Measurements from ENCODE around the gene MAML1.

The MAML1 gene

GRCh38 chr5:179806250-179807048 is 73.8 kb downstream of the MAML1 start, which contains the start of gene MGAT4B:
MGAT4B (minus strand) TSS chr5:179806866; CDS start chr5:179806583, 283 bp downstream.
- peak in 1 of 2 donors; percentile 51 for DNase-seq

GRCh38 chr5:179812135-179812825 is 79.7 kb downstream of the MAML1 start:
- DNase-seq, result no peak

- no peak for DNase-seq
These were observed 80.5 kb downstream of the MAML1 start for GRCh38 chr5:179812997-179813607.

DNA sequence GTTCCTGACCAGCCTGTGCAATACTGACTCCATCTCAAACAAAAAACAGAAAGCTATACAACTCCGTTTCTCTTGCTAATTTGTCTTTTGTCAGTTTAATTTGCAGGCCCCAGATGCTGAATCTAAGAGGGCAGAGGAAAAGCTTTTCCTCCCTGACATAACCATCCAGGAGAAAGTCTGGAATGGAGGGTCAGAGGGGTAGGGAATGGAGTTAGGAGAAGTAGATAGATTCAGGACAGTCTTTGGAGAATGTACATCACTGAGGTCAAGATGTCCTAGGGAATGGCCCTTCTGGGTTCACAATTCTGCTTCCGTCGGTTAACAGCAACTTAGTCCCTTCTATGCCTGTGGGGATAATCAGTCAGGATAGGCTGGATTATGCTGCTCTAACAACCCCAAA is 81.5 kb downstream of the MAML1 start:
- DNase-seq, result no peak

DNA sequence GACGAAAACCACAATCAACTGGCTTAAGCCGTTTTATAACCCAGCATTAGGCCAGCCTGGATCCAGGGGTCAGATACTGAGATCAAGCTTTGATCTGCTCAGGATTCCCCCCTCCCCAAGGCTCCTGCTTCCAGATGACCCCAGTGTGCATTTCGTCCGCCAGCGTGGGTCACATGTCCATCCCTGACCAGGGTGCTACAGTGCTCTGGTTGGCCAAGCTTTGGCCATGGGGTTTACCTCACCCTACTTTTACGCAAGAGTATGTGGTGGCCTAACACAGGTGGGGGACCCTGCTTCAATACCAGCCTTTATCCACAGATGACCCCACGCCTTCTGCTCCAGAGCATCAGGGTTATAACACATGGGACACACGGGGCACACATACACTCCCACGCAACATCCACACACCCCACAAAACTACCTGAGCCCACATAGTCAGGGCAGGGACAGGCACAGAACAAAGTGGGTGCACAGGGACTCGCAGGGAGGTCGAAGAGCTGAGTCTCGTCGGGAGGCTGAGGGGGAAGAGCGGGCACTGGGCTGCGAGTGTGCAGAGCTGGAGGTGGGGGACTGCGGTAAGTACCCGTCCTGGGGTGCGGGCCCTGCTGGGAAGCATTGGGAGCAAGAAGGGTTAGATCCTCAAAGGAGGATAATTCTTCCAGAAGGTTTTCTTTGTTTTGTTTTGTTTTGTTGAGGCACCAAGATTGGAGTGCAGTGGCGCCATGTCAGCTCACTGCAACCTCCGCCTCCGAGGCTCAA is 83.0 kb downstream of the MAML1 start:
- DNase-seq, result no peak

- no peak for DNase-seq
These were observed 83.8 kb downstream of the MAML1 start for GRCh38 chr5:179816401-179816795.

DNA sequence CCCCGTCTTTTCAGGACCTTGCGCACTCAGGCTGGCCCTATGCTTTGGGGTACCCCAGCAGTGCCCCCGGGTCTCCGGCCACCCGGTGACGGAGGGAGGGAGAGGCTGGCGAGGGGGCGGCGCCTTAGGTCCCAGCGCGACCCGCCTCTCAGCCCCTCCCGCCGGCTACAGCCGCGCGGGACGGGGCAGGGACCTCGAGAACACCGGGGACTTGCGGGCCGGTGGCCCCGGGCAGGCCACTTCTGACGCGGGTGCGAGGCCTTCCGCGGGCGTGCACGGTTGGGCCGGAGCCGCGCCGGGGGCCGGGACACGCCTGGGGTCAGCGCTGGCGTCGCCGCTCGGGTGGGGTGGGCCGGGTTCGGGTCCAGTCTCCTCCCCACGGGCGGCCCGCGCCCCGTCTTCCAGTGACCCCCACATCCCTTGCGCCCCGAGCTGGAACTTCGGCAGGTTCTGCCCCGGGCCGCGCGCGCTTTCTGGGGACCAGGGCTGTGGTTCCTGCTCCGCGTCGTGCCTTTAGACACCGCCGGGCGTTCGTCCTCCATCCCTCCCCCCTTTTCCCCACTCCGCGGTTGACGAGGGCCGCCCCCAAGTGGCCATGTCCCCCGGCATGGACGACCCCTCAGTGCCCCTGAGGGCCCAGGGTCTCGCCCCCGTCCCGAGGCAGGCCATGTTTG is 84.3 kb downstream of the MAML1 start:
- DNase-seq, result no peak

- no peak for DNase-seq
These were observed 84.8 kb downstream of the MAML1 start for GRCh38 chr5:179817470-179817840.

- DNase-seq, result no peak
These were observed 85.5 kb downstream of the MAML1 start for GRCh38 chr5:179817890-179818745.

DNA sequence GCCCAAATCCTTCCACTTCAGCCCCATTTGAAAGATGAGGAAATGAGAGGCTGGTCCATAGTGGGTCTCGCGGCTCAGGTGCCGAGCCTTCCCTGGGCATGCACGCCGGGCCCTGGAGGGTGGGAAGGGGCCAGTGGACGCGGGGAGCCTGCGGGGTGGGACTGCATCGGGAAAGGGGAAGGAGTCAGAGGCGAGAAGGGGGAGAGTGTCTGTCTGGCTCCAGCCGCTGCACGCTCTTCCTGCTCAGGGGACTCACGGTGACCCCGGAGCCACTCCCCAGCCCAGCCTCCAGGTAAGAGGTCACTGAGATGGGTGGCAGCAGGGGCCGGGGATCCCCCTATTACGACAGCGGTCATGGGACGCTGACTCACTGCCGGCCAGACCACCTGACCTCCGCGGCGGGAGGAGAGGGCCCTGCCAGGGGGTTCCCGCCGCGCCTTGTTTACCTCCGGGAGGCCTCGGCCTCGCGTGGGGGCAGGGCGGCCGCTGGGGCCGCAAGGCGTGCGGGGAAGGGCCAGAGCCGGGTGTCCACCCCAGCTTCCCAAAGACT is 86.2 kb downstream of the MAML1 start:
- peak; percentile 75 to 83 for DNase-seq

GRCh38 chr5:179819296-179820126 is 86.9 kb downstream of the MAML1 start:
- peak in 1 of 2 donors; percentile 42 for DNase-seq

DNA sequence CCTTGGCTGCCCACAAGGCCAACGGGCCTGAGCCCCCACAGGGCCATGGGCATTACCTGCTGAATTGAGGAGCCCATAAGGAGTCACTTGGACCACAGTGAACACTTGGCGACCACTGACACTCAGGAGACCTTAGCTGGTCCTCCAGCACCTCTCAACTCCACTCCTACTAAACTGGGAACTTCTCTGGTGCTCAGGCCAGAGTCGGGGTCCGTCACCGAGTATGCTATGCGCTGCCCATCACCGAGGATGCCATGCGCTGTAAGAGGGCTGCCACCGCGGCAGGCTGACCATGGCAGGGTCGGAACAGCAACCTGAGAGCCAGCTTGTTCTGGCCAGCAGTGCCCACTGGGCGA is 87.5 kb downstream of the MAML1 start:
- no peak for DNase-seq

GRCh38 chr5:179820483-179821297 is 88.1 kb downstream of the MAML1 start, which contains the start of gene SQSTM1:
SQSTM1 (plus strand) TSS chr5:179820905; CDS start chr5:179820937, 32 bp downstream.
- DNase-seq, result peak; percentile 78

GRCh38 chr5:179821298-179822058 is 88.9 kb downstream of the MAML1 start:
- peak; percentile 79 to 81 for DNase-seq

DNA sequence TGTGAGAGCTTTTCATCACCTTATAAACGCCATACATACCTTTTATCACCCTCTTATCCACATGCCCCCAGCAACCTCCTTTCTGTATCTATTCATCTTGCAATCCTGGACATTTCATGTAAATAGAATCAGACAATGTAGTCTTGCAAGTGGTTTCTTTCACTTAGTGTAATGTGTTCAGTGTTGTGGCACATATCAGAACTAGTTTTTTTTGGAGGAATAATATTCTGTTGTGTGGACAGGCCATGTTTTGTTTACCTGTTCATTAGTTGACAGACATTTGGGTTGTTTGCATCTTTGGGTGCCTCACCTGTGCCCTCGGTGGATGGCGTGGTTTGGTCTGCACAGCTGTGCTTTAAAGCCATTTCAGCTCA is 89.4 kb downstream of the MAML1 start:
- DNase-seq, result no peak

DNA sequence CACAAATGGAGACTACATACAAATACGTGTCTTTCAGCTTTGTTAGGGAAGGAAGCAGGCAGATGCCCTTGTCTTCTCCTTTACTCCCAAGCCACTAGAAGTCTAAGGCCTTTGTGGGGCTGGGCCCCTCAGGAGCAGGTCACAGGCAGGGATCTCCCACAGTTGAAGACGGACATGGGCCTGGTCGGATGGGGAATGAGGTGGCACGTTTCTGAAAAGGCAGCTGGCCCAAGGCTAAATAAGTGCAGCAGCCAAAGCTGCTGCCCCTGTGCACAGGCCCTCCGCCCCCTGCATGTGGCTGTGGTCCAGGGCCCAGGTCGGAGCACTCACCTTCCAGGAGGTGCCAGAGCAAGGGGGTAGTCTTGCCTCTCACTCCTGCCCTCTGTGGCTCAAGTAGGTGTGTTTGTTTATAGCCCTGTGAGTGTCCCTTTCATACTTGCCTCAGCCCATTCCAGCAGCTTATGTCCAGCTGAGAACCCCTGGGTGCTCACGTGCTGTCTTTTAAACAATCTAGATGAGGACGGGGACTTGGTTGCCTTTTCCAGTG is 89.9 kb downstream of the MAML1 start:
- DNase-seq, result no peak

- DNase-seq, result no peak
These were observed 91.5 kb downstream of the MAML1 start for GRCh38 chr5:179823937-179824744.
